ENCODE data around the gene ZNF830. TPM values are rescaled to one million over a fixed set of nuclear protein-coding genes. Genes with fewer than 3 reads are reported as not detected.

ZNF830 gene
- polyA plus RNA-seq, 3 donors from 2014 or later, result 12.2 to 29.4 (median 18.1) TPM

DNA sequence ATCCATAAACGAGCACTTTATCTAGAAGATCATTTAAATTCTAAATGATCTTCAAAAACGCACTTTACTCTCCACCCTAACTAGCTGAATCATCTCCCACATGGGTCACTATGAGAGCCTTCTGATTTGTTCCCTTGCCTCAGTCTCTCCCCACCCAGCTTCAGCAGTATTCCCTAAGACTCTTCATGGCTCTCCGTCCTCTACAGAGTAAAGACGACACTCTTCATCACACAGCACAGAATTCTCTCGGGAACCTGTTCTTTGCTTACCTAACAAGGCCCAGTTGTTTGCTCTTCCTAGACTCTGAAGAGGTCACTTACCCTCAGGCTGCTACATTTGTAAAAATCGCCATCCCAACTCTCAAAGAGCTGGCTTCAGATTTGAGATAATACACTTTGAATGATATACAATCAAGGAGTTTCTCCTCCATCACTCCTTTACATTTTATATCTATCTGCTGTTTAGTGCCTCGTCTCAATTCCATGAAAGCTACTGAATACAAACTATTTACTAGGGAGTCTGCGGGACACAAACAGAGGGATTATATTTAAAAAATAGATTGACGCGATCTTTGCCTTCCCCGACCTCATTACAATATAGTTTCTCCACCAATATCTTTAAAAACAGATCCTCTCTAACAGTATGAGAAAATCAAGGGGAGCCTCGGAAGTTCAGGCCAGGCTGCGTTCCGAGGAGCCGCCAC lies 18.5 kb downstream of the ZNF830 start:
- peaks cover 34 to 48% of the 10 kb centered on the region in 2 donors for H3K4me1 Mint-ChIP-seq
- no peak for DNase-seq
- H3K4me3 Mint-ChIP-seq, result peak overlapping the region; percentile 83 to 93 (median 92)

GRCh38 chr17:34980353-34980680 lies 19.0 kb downstream of the ZNF830 start, which contains the start of gene LIG3:
Gene LIG3, plus strand, starts transcription at chr17:34980512. Its CDS starts 2,494 bp downstream, at chr17:34983006.
- H3K36me3 Mint-ChIP-seq, result peaks cover 0 to 20% (median 6%) of the 10 kb centered on the region in 3 donors
- H3K9me3 Mint-ChIP-seq, result no peaks in the 10 kb centered on the region
- peaks cover 34 to 52% of the 10 kb centered on the region in 2 donors for H3K4me1 Mint-ChIP-seq
- DNase-seq, result peak; percentile 92
- peak within 1 kb of the TSS; percentile 94 to 98 (median 98) for H3K27ac Mint-ChIP-seq
- peak within 1 kb of the TSS; percentile 94 to 97 (median 95) for H3K4me3 Mint-ChIP-seq
- H3K27me3 Mint-ChIP-seq (ENCODE audit: low read depth in 3 of 3), result peaks cover 5 to 8% (median 8%) of the 10 kb centered on the region in 3 donors

More for the DNA sequence above, 18.5 kb downstream of the ZNF830 start:
- peaks cover 0 to 20% (median 3%) of the 10 kb centered on the region in 3 donors for H3K36me3 Mint-ChIP-seq
- H3K9me3 Mint-ChIP-seq, result no peaks in the 10 kb centered on the region
- H3K27me3 Mint-ChIP-seq (ENCODE audit: low read depth in 3 of 3), result peaks cover 5 to 8% (median 8%) of the 10 kb centered on the region in 3 donors
- H3K27ac Mint-ChIP-seq, result peak overlapping the region; percentile 94 to 98 (median 96)

- H3K4me1 Mint-ChIP-seq, result peaks cover 34 to 54% of the 10 kb centered on the region in 2 donors
These were observed 19.6 kb downstream of the ZNF830 start for GRCh38 chr17:34980681-34981537.

GRCh38 chr17:34981538-34982241 lies 20.4 kb downstream of the ZNF830 start:
- Mint-ChIP-seq H3K4me3 (peak overlapping the region; percentile 94 to 97 (median 95)), H3K36me3 (peaks cover 0 to 18% (median 17%) of the 10 kb centered on the region in 3 donors), H3K27ac (peak overlapping the region; percentile 94 to 98 (median 94)), H3K4me1 (peaks cover 34 to 54% of the 10 kb centered on the region in 2 donors), H3K9me3 (no peaks in the 10 kb centered on the region), H3K27me3 (ENCODE audit: low read depth in 3 of 3) (peaks cover 5 to 8% (median 8%) of the 10 kb centered on the region in 3 donors)
- no peak for DNase-seq

More at GRCh38 chr17:34980681-34981537, 19.6 kb downstream of the ZNF830 start:
- H3K27me3 Mint-ChIP-seq (ENCODE audit: low read depth in 3 of 3), result peaks cover 5 to 8% (median 8%) of the 10 kb centered on the region in 3 donors
- peak overlapping the region; percentile 94 to 98 (median 95) for H3K27ac Mint-ChIP-seq
- H3K9me3 Mint-ChIP-seq, result no peaks in the 10 kb centered on the region
- peaks cover 0 to 20% (median 9%) of the 10 kb centered on the region in 3 donors for H3K36me3 Mint-ChIP-seq
- peak; percentile 74 to 88 (median 74) for DNase-seq
- H3K4me3 Mint-ChIP-seq, result peak overlapping the region; percentile 94 to 97 (median 95)

GRCh38 chr17:34987232-34987631 lies 25.9 kb downstream of the ZNF830 start:
- peaks cover 10 to 50% (median 36%) of the 10 kb centered on the region in 3 donors for H3K36me3 Mint-ChIP-seq
- H3K27me3 Mint-ChIP-seq (ENCODE audit: low read depth in 3 of 3), result peaks cover 0 to 2% (median 0%) of the 10 kb centered on the region in 3 donors
- H3K9me3 Mint-ChIP-seq, result no peaks in the 10 kb centered on the region
- no peak overlapping the region for H3K27ac Mint-ChIP-seq
- peaks cover 32 to 50% of the 10 kb centered on the region in 2 donors for H3K4me1 Mint-ChIP-seq
- DNase-seq, result no peak
- no peak overlapping the region for H3K4me3 Mint-ChIP-seq

DNA sequence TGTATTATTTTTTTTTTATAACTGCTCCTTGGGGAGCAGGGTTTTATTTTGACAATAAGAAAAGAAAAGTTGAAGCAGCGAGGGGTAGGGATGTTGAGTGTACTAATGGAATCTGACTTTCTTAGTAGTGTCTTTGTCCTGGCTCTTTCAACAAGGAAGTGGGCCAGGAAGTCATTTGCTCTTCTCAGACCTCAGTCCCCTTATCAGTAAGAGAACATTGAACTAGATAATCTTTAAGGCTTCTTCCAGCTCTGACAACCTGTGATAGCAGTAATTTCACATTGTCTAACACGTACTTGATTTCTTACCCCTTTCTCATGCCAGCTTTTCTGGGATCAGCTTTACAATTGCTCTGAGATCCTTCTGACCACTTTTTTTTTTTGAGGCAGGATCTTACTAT lies 27.3 kb downstream of the ZNF830 start:
- Mint-ChIP-seq H3K27ac (peak overlapping the region in 2 of 6 donors; percentile 13 to 59), H3K36me3 (peaks cover 10 to 57% (median 40%) of the 10 kb centered on the region in 3 donors), H3K4me3 (no peak overlapping the region), H3K9me3 (no peaks in the 10 kb centered on the region), H3K4me1 (peaks cover 34 to 51% of the 10 kb centered on the region in 2 donors), H3K27me3 (ENCODE audit: low read depth in 3 of 3) (peaks cover 0 to 7% (median 0%) of the 10 kb centered on the region in 3 donors)
- DNase-seq, result no peak

- peaks cover 10 to 64% (median 32%) of the 10 kb centered on the region in 3 donors for H3K36me3 Mint-ChIP-seq
- H3K4me1 Mint-ChIP-seq, result peaks cover 32 to 44% of the 10 kb centered on the region in 2 donors
- no peak for DNase-seq
- H3K27ac Mint-ChIP-seq, result peak overlapping the region in 1 of 6 donors; percentile 82
- H3K4me3 Mint-ChIP-seq, result no peak overlapping the region
- no peaks in the 10 kb centered on the region for H3K9me3 Mint-ChIP-seq
- peaks cover 0 to 9% (median 5%) of the 10 kb centered on the region in 3 donors for H3K27me3 Mint-ChIP-seq (ENCODE audit: low read depth in 3 of 3)
These were observed 28.1 kb downstream of the ZNF830 start for GRCh38 chr17:34989473-34989872.

GRCh38 chr17:34990921-34991365 lies 29.6 kb downstream of the ZNF830 start:
- DNase-seq, result peak; percentile 7 to 22 (median 12)
- peaks cover 10 to 69% (median 28%) of the 10 kb centered on the region in 3 donors for H3K36me3 Mint-ChIP-seq
- peak overlapping the region; percentile 21 to 68 (median 59) for H3K4me3 Mint-ChIP-seq
- H3K27ac Mint-ChIP-seq, result peak overlapping the region; percentile 81 to 88 (median 82)
- H3K9me3 Mint-ChIP-seq, result no peaks in the 10 kb centered on the region
- peaks cover 32 to 37% of the 10 kb centered on the region in 2 donors for H3K4me1 Mint-ChIP-seq
- peaks cover 0 to 9% (median 5%) of the 10 kb centered on the region in 3 donors for H3K27me3 Mint-ChIP-seq (ENCODE audit: low read depth in 3 of 3)

DNA sequence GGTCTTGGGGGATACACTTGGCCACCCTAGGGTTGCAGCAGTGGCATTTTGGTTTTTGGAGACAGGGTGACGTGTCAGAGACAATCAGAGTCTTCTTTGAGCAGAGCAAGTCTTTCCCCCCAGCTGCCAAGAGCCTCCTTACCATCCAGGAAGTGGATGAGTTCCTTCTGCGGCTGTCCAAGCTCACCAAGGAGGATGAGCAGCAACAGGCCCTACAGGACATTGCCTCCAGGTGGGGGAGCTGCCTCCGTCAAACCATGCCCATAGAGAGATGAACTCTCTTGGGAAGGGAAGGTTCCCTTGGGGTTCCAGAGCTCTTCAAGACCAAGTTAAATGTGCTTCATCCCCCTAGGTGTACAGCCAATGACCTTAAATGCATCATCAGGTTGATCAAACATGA lies 30.3 kb downstream of the ZNF830 start:
- no peak for DNase-seq
- Mint-ChIP-seq H3K27me3 (ENCODE audit: low read depth in 3 of 3) (peaks cover 0 to 9% (median 5%) of the 10 kb centered on the region in 3 donors), H3K36me3 (peaks cover 10 to 66% (median 32%) of the 10 kb centered on the region in 3 donors), H3K9me3 (no peaks in the 10 kb centered on the region), H3K4me1 (peaks cover 32 to 37% of the 10 kb centered on the region in 2 donors), H3K27ac (peak overlapping the region; percentile 81 to 88 (median 82)), H3K4me3 (peak overlapping the region in 4 of 5 donors; percentile 50 to 68 (median 60))

- H3K36me3 Mint-ChIP-seq, result peaks cover 10 to 58% (median 28%) of the 10 kb centered on the region in 3 donors
- no peak for DNase-seq
- H3K27me3 Mint-ChIP-seq (ENCODE audit: low read depth in 3 of 3), result peaks cover 0 to 9% (median 5%) of the 10 kb centered on the region in 3 donors
- H3K9me3 Mint-ChIP-seq, result no peaks in the 10 kb centered on the region
- H3K4me3 Mint-ChIP-seq, result no peak overlapping the region
- peak overlapping the region in 5 of 6 donors; percentile 20 to 76 (median 51) for H3K27ac Mint-ChIP-seq
- peaks cover 33 to 39% of the 10 kb centered on the region in 2 donors for H3K4me1 Mint-ChIP-seq
These were observed 31.7 kb downstream of the ZNF830 start for GRCh38 chr17:34993031-34993430.

DNA sequence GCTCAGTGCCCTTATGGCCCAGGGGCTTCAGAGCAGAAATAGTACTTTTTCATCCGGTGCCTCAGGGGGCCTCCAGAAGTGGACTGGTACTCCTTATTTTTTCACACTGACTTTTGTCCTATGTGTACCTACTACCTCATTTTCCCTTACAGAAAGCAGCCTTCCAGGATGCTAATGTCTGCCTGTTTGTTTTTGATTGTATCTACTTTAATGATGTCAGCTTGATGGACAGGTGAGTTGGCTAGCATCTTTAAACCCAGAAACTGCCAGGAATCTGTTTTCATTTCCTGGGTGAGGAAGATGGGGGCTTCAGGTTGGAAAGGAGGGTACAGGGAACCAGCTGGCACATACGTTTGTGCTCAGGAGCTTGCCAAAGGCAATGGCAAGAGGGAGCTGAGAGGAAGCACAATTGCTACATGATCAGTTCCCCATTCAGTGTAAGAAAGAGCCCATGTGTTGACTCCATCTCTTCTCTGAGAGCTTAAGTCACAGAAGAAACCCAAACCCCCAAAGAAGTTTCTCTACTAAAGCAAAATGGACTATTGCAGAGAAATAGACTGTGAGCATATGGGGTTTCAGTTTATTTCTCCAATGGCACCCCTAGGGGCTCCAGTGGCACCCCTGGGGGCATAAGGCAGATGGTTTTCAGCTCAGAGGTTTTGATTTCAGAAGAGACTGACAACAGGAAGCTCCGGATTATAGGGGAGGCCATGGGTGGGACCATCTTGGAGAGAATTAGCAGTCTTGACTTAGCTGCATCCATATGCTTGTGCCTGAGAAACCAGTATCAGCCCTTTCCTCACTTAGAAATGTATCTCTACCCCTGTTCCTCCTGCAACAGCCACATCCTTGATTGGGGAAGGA lies 35.3 kb downstream of the ZNF830 start:
- Mint-ChIP-seq H3K9me3 (no peaks in the 10 kb centered on the region), H3K27me3 (ENCODE audit: low read depth in 3 of 3) (peaks cover 0 to 11% (median 5%) of the 10 kb centered on the region in 3 donors), H3K4me1 (peaks cover 25 to 29% of the 10 kb centered on the region in 2 donors), H3K36me3 (peaks cover 0 to 41% (median 15%) of the 10 kb centered on the region in 3 donors), H3K27ac (peak overlapping the region in 2 of 6 donors; percentile 41 to 50), H3K4me3 (no peak overlapping the region)
- DNase-seq, result no peak

DNA sequence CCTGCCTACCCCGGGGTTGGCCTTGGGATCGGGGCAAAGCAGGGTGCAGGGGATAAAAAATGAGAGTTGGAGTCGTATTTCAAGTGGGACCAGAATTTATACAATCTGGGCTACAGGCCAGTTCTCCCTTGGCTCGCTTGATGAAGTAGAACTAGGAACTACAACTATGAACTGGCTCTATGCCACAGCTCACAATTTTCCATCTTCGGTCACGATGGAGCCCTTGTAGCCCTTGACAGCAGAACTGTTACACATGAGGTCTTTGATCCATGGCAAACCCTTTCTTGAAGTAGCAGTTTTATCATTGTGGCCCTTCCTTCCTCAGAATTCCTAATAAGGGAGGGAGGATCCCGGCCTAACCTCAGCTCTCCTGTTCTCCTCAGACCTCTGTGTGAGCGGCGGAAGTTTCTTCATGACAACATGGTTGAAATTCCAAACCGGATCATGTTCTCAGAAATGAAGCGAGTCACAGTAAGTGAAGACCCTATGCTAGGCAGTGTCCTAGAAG lies 36.1 kb downstream of the ZNF830 start:
- H3K9me3 Mint-ChIP-seq, result no peaks in the 10 kb centered on the region
- no peak overlapping the region for H3K27ac Mint-ChIP-seq
- no peak overlapping the region for H3K4me3 Mint-ChIP-seq
- peaks cover 17 to 22% of the 10 kb centered on the region in 2 donors for H3K4me1 Mint-ChIP-seq
- peaks cover 0 to 39% (median 15%) of the 10 kb centered on the region in 3 donors for H3K36me3 Mint-ChIP-seq
- DNase-seq, result no peak
- peaks cover 0 to 10% (median 5%) of the 10 kb centered on the region in 3 donors for H3K27me3 Mint-ChIP-seq (ENCODE audit: low read depth in 3 of 3)

Data from immature natural killer cell (primary cell).